ENCODE results near the gene FXYD5. TPM values are rescaled to one million over a fixed set of nuclear protein-coding genes. Genes with fewer than 3 reads are reported as not detected.

FXYD5 gene
- total and polyA plus RNA-seq, 9 of the 15 experiments (the other 6 are each of a cell fraction or from before 2014, with no cell fraction given), result 104 to 537 (median 174) TPM

- ATAC-seq (no peak), FAIRE-seq (no peak), DNase-seq (ENCODE audit: extremely low read depth in 1 of 4, low spot score in 3 of 4) (no peak)
- WGBS (ENCODE audit: insufficient coverage, low coverage, missing lambda C conversion rate), result 62% methylated on average over 18 of the region's 22 CpGs
- H3K4me3 ChIP-seq, result no peak overlapping the region
- H3K9ac ChIP-seq (ENCODE audit: insufficient read depth in 1 of 2, low read depth in 2 of 2, low read length in 2 of 2), result 0 out of 4 replicates have a peak overlapping the region, but pooled peaks of 1 of the 2 experiments have one; percentile 28
- H3K36me3 ChIP-seq (ENCODE audit: control insufficient read depth, insufficient read depth, low read length), result no peaks in the 10 kb centered on the region
- ChIA-PET POLR2A (no interaction called here), CTCF (ENCODE audit: low intra/inter-chr PET ratio) (no interaction called here)
- TF ChIP-seq SAP30 (IDR thresholded peaks at IDR 0.05; ENCODE audit: borderline replicate concordance, insufficient read depth, low read depth, low read length, poor library complexity, severe bottlenecking), result no peak
- TF ChIP-seq ZNF507 (tag; conservative IDR thresholded peaks at IDR 0.05), result no peak
- peaks cover 7% of the 10 kb centered on the region for H3K9me3 ChIP-seq (replicated peaks; ENCODE audit: control insufficient read depth, insufficient read depth, low read depth, low read length)
- no peaks in the 10 kb centered on the region for H3K27me3 ChIP-seq (ENCODE audit: control insufficient read depth in 2 of 2, insufficient read depth in 2 of 2, low read length in 2 of 2)
- no peak overlapping the region for H3K4me2 ChIP-seq (ENCODE audit: insufficient read depth, low read length)
- peaks cover 22 to 40% of the 10 kb centered on the region in 2 experiments for H3K4me1 ChIP-seq (replicated peaks in 1 of 2; ENCODE audit: control insufficient read depth in 2 of 2, insufficient read depth in 2 of 2, low read length in 2 of 2)
- H2AFZ ChIP-seq (ENCODE audit: low read depth, low read length), result peak overlapping the region; percentile 53; the same call in 1 of the 2 replicates
- BruUV-seq (replicated peaks), result no TSS peak
- intact Hi-C loops (cut with micrococcal nuclease), result no loop called here
- in situ Hi-C loops (cut with MboI), result no loop called here
- H3K9me1 ChIP-seq (ENCODE audit: control insufficient read depth, insufficient read depth, low read length), result no peaks in the 10 kb centered on the region
- H3K27ac ChIP-seq (ENCODE audit: extremely low read depth, low read depth, low read length), result no peak overlapping the region
- H3K79me2 ChIP-seq (ENCODE audit: control insufficient read depth, insufficient read depth, low read length), result no peaks in the 10 kb centered on the region
- H4K20me1 ChIP-seq (replicated peaks; ENCODE audit: control insufficient read depth, insufficient read depth, low read length), result no peaks in the 10 kb centered on the region
Measured at GRCh38 chr19:35109395-35110112, 45.0 kb upstream of the FXYD5 start.

DNA sequence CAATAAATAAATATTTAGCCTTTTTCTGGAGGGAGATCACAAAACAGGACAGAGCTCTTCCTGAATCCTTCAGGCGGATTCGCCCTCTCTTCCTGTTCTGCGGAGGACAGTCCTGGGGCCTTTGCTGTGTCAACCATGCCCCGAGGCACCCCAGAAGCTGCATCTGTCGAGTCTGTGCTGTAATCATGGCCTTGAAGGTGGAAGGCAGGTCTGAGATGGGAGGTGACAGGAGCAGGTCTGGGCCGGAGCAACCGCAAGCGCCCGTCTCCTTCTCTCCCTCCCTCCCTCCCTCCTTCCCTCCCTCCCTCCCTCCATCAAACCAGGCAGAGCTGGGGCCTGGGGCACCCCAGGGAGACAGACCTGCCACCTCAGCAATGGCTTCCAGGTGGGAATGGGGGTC lies 43.6 kb upstream of the FXYD5 start:
- H3K4me2 ChIP-seq (ENCODE audit: insufficient read depth, low read length), result no peak overlapping the region
- H4K20me1 ChIP-seq (replicated peaks; ENCODE audit: control insufficient read depth, insufficient read depth, low read length), result no peaks in the 10 kb centered on the region
- no peaks in the 10 kb centered on the region for H3K9me1 ChIP-seq (ENCODE audit: control insufficient read depth, insufficient read depth, low read length)
- DNase-seq (ENCODE audit: extremely low read depth in 1 of 4, low spot score in 3 of 4), result peak; percentile 44 to 57 (median 52)
- H3K4me1 ChIP-seq (replicated peaks in 1 of 2; ENCODE audit: control insufficient read depth in 2 of 2, insufficient read depth in 2 of 2, low read length in 2 of 2), result peaks cover 26 to 47% of the 10 kb centered on the region in 2 experiments
- peak overlapping the region; percentile 77 for H2AFZ ChIP-seq (ENCODE audit: low read depth, low read length)
- 0 out of 3 replicates have a peak overlapping the region, but pooled peaks have one; percentile 8 for H3K27ac ChIP-seq (ENCODE audit: extremely low read depth, low read depth, low read length)
- ChIA-PET CTCF (ENCODE audit: low intra/inter-chr PET ratio) (no interaction called here), POLR2A (interaction anchor here (0.7 to 1.2 kb wide), 2 partner anchors 10 to 13 kb away, joined by 4 to 6 read pairs; no protein-coding TSS in a partner anchor)
- H3K9ac ChIP-seq (ENCODE audit: insufficient read depth in 1 of 2, low read depth in 2 of 2, low read length in 2 of 2), result peak overlapping the region in 1 of 2 experiments; percentile 86; a peak in 2 of 4 replicates
- no peaks in the 10 kb centered on the region for H3K9me3 ChIP-seq (replicated peaks; ENCODE audit: control insufficient read depth, insufficient read depth, low read depth, low read length)
- in situ Hi-C loops (cut with MboI) (no loop called here), intact Hi-C loops (cut with micrococcal nuclease) (no loop called here)
- H3K4me3 ChIP-seq, result no peak overlapping the region
- H3K27me3 ChIP-seq (ENCODE audit: control insufficient read depth in 2 of 2, insufficient read depth in 2 of 2, low read length in 2 of 2), result peaks cover 0 to 9% of the 10 kb centered on the region in 2 experiments; a peak in 3 of 5 replicates
- no peaks in the 10 kb centered on the region for H3K79me2 ChIP-seq (ENCODE audit: control insufficient read depth, insufficient read depth, low read length)
- H3K36me3 ChIP-seq (ENCODE audit: control insufficient read depth, insufficient read depth, low read length), result no peaks in the 10 kb centered on the region
- 40% methylated on average over 5 of the region's 9 CpGs for WGBS (ENCODE audit: insufficient coverage, low coverage, missing lambda C conversion rate)
- no TSS peak for BruUV-seq (replicated peaks)
- peak; percentile 53 for ATAC-seq
- no peak for FAIRE-seq
- no peak for TF ChIP-seq EWSR1 (IDR thresholded peaks at IDR 0.05; ENCODE audit: borderline replicate concordance, low read depth, partially characterized antibody)
- TF ChIP-seq REST (IDR thresholded peaks at IDR 0.05; ENCODE audit: borderline replicate concordance), result 0 out of 2 replicates have a peak, but pooled peaks have one; percentile 9
- no peak for TF ChIP-seq REST (CRISPR knock-in tag; IDR thresholded peaks at IDR 0.05; ENCODE audit: low read depth)
